Heart right ventricle (tissue), 16 donors: Measurements from ENCODE around the gene CEP290. TPM values are rescaled to one million over a fixed set of nuclear protein-coding genes. Genes with fewer than 3 reads are reported as not detected.
A peak's percentile ranks its signal among the peaks of the same experiment; 100 is the strongest.

Experiments
- ATAC-seq, 8 donors: fragments of 200-7000 bp; cut with Tn5 transposase; one replicate each; pipeline ENCODE4 v1.9.1; 2020; ENCODE audit warnings: mild to moderate bottlenecking in 8 of 8, moderate library complexity in 8 of 8, moderate number of reproducible peaks in 1 of 8
- DNase-seq, 2 donors: peaks; one replicate each; pipeline ENCODE4 v3.0.0-alpha.2; 2020
- H3K27ac ChIP-seq, 10 donors: fragments of 200-600 bp; sonication (generic) in 2 of 10; one replicate each; pipeline versions ENCODE4 v1.5.0 to v1.8.0; 2020 to 2022; ENCODE audit warnings: mild to moderate bottlenecking in 3 of 10
- H3K27me3 ChIP-seq, 7 donors: fragments of 200-600 bp; one replicate each; pipeline ENCODE4 v1.8.0; 2021 to 2022; ENCODE audit warnings: mild to moderate bottlenecking in 2 of 7
- H3K36me3 ChIP-seq, 9 donors: fragments of 200-600 bp; sonication (generic) in 1 of 9; one replicate each; pipeline versions ENCODE4 v1.5.0 to v1.8.0; 2020 to 2022; ENCODE audit warnings: mild to moderate bottlenecking in 2 of 9
- H3K4me1 ChIP-seq, 9 donors: fragments of 200-600 bp; sonication (generic) in 1 of 9; one replicate each; pipeline versions ENCODE4 v1.5.0 to v1.8.0; 2020 to 2022; ENCODE audit warnings: mild to moderate bottlenecking in 4 of 9
- H3K4me3 ChIP-seq, 10 donors: fragments of 200-600 bp; sonication (generic) in 2 of 10; one replicate each; pipeline versions ENCODE4 v1.5.0 to v1.8.0; 2020 to 2022; ENCODE audit warnings: mild to moderate bottlenecking in 7 of 10, moderate library complexity in 2 of 10
- H3K9me3 ChIP-seq, 11 donors: fragments of 200-600 bp in 10 of 11; sonication (generic) in 2 of 11; one replicate each; pipeline versions ENCODE4 v1.5.0 to v1.8.0; 2013 to 2022; ENCODE audit warnings: mild to moderate bottlenecking in 2 of 11, control low read depth in 1 of 11, moderate library complexity in 1 of 11
- CTCF ChIP-seq, 9 donors: fragments of 200-600 bp; sonication (generic) in 2 of 9; IDR thresholded peaks; one replicate each; pipeline versions ENCODE4 v1.5.0 to v1.8.0; 2021 to 2022; ENCODE audit warnings: antibody characterized with exemption in 9 of 9, mild to moderate bottlenecking in 5 of 9, moderate library complexity in 1 of 9
- WGBS, 2 donors: extraction: QIAGEN DNeasy Blood & Tissue Kit; methylation state at CpG; one replicate each; pipeline ENCODE4 v1.1.7; 2013; ENCODE audit warnings: inconsistent platforms in 1 of 2; 5-methylcytosine and 5-hydroxymethylcytosine counted together
- intact Hi-C, 10 donors: fragments of 100-400 bp; cut with DNase I; formaldehyde crosslinking; loops; one replicate each; pipeline versions ENCODE4 v1.11.1 to v1.14.2; 2022
- polyA plus RNA-seq, 2 donors: library from polyadenylated mRNA; stranded (reverse); fragments of 200-250 nt; gene quantifications; one replicate each; pipeline ENCODE4 v1.2.3, GENCODE V29; 2013
- total RNA-seq, 10 donors: library from RNA; stranded (reverse); fragmentation: NEBNext Ultra II Directional in 3 of 10; extraction: Animal tissue kit (Norgen Biotek cat#: 25700) in 3 of 10; gene quantifications; one replicate each; pipeline versions ENCODE4 v1.2.1 to v1.2.4, GENCODE V29; 2021 to 2023
- donor health status: Arrhythmogenic right ventricular cardiomyopathy.
- donor health status: ischemic (EF 13 %, LVEDD 7.1; RV severe dilation, severe dysfunction).
- donor health status: healthy with polysubstance abuse.
- donor health status: DM: no; HTN: yes; CAD: no.
- donor health status: DM: no; HTN: no; CAD: no.
- donor health status: ischemic (EF 25% LVEDD 6.9; RV normal size, moderate dysfunction).
- donor health status: ischemic (EF 25% LVEDD 5.7; RV mildly dilated, moderate dysfunction).
- donor health status: healthy.
- donor health status: DM: yes; HTN: yes; CAD: no.
- donor health status: Ischemic cardiomyopathy.
- donor health status: ischemic (EF 35%, LVEDD 5.7; RV mildly dilated, moderate dysfunction).
- donor health status: nonischemic (EF 11% LVEDD 7.7; RV severe dilation, severe dysfunction).
- donor health status: DM: yes; HTN: yes; CAD: no.
- donor health status: PGD.
- donor health status: ischemic (EF 29% LVEDD 5.4; RV normal size, mild dysfunction).
- donor health status: nonischemic (EF 23%, LVEDD 6.1; RV moderate dilation, normal function).

Gene CEP290
- total and polyA plus RNA-seq, 12 donors = 2.6 to 10.9 (median 7.7) TPM

- Histone ChIP-seq H3K9me3 (no peaks in the 10 kb centered on the region), H3K27ac (no peak overlapping the region), H3K36me3 (no peaks in the 10 kb centered on the region), H3K4me1 (no peaks in the 10 kb centered on the region), H3K27me3 (peaks cover 0 to 8% (median 0%) of the 10 kb centered on the region in 7 donors), H3K4me3 (no peak overlapping the region)
- 55 to 66% methylated on average over 5 of the region's 5 CpGs for WGBS, 2 donors
- no peak for TF ChIP-seq CTCF (IDR thresholded peaks at IDR 0.05)
- DNase-seq = no peak
- no peak for ATAC-seq
- intact Hi-C loops = no loop called here
Measured at GRCh38 chr12:88011755-88012154, 130.1 kb downstream of the CEP290 start.

DNA sequence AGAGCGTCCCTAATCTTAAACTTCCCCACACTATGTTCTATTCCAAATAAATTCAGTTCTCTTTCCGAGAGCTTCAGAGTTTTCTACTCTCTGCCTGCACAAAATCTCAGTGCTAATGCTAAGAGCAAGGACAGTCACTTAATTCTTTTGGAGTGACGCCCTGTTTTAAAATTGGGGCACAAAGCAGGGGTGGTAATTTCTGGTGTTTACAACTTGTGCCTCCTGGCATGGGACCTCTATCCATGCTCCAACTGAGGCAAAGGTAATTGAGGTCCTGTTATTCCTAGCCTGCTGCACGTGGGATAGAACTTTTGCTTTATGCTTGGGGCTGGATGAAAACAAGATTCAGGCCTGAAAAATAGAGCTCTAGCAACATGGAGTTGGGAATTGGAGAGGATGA lies 135.5 kb downstream of the CEP290 start:
- ATAC-seq (peak in 1 of 8 donors; percentile 83), DNase-seq (no peak)
- 71 to 86% methylated on average over 4 of the region's 4 CpGs for WGBS, 2 donors
- no peak for TF ChIP-seq CTCF (IDR thresholded peaks at IDR 0.05)
- Histone ChIP-seq H3K4me3 (no peak overlapping the region), H3K4me1 (no peaks in the 10 kb centered on the region), H3K9me3 (peaks cover 0 to 17% (median 11%) of the 10 kb centered on the region in 11 donors), H3K27me3 (no peaks in the 10 kb centered on the region), H3K36me3 (no peaks in the 10 kb centered on the region), H3K27ac (peak overlapping the region in 1 of 10 donors; percentile 31)
- intact Hi-C loops = no loop called here

DNA sequence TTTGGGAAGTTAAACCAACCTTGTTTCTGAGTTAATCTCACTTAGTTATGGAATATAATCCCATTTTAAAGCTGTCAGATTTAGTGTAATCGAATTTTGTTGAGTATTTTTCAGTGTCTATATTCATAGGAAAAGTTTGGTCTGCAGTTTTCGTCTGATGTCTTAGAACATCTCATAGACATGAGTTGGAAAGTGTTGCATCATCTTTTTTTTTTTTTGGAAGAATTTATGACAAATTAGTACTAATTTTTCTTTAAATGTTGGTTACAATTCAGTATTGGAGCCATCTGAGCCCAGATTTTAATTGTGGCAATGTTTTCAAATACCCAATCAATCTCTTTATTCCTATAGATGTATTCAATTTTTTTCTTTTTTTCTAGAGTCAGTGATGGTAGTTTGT lies 140.6 kb downstream of the CEP290 start:
- Histone ChIP-seq H3K9me3 (peaks cover 0 to 17% (median 11%) of the 10 kb centered on the region in 11 donors), H3K27ac (no peak overlapping the region), H3K4me3 (no peak overlapping the region), H3K27me3 (no peaks in the 10 kb centered on the region), H3K4me1 (no peaks in the 10 kb centered on the region), H3K36me3 (no peaks in the 10 kb centered on the region)
- 82 to 86% methylated on average over 2 of the region's 2 CpGs for WGBS, 2 donors
- intact Hi-C loops = no loop called here
- no peak for DNase-seq
- TF ChIP-seq CTCF (IDR thresholded peaks at IDR 0.05) = no peak
- ATAC-seq = no peak

Other genes starting within 250 kb of the CEP290 start
- gene C12orf50, start 112.7 kb downstream of the CEP290 start, total RNA-seq = under 1 TPM in 3 of 10 donors, not detected in 7; 0.07 to 0.10 (median 0.07) TPM
- gene C12orf50, start 112.7 kb downstream of the CEP290 start, polyA plus RNA-seq = not detected
- 10 to 100 TPM in 3 of 10 donors, 1 to 10 TPM in 7; 6.5 to 11.9 (median 9.0) TPM for gene TMTC3, start 219 bp upstream of the CEP290 start, total RNA-seq
- gene TMTC3, start 219 bp upstream of the CEP290 start, polyA plus RNA-seq = 1 to 10 TPM; 2.7 TPM